ENCODE results near the gene CTNNA2. TPM values are rescaled to one million over a fixed set of nuclear protein-coding genes. Genes with fewer than 3 reads are reported as not detected.

The CTNNA2 gene
- total RNA-seq, 2 donors from 2014 or later, result 0.17 to 0.88 TPM

GRCh38 chr2:80338794-80339193, 825.9 kb downstream of the CTNNA2 start:
- H3K9ac ChIP-seq (ENCODE audit: low read depth in 2 of 2, low read length in 2 of 2), result no peak overlapping the region
- no peaks in the 10 kb centered on the region for H3K4me1 ChIP-seq
- intact Hi-C loops (cut with DNase I), result no loop called here
- H3K36me3 ChIP-seq, result no peaks in the 10 kb centered on the region
- TF ChIP-seq, protein P1, sequence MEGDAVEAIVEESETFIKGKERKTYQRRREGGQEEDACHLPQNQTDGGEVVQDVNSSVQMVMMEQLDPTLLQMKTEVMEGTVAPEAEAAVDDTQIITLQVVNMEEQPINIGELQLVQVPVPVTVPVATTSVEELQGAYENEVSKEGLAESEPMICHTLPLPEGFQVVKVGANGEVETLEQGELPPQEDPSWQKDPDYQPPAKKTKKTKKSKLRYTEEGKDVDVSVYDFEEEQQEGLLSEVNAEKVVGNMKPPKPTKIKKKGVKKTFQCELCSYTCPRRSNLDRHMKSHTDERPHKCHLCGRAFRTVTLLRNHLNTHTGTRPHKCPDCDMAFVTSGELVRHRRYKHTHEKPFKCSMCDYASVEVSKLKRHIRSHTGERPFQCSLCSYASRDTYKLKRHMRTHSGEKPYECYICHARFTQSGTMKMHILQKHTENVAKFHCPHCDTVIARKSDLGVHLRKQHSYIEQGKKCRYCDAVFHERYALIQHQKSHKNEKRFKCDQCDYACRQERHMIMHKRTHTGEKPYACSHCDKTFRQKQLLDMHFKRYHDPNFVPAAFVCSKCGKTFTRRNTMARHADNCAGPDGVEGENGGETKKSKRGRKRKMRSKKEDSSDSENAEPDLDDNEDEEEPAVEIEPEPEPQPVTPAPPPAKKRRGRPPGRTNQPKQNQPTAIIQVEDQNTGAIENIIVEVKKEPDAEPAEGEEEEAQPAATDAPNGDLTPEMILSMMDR (IDR thresholded peaks at IDR 0.05), result no peak
- H3K27ac ChIP-seq, result no peak overlapping the region
- DNase-seq, result no peak
- no peak overlapping the region for H3K4me3 ChIP-seq
- H3K27me3 ChIP-seq, result no peaks in the 10 kb centered on the region
- no peaks in the 10 kb centered on the region for H3K9me3 ChIP-seq

DNA sequence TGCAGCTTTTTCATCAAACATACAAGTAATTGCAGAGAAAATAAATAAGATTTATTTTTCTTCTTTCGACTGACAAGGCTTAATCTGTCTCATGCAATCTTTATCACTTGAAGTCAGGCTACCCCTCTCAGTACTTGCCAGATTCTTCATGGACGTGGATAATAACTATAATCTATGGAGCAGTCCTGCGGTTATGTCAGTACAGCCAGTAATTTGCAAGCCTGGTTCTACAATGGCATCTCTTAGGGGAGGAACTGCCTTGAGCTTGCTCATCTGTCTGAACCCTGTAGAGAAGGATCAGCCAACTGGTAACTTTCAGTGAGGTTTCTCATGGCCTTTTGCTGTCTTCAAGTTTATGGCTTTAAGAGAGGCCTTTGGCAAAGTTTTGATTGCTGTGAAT, 827.2 kb downstream of the CTNNA2 start:
- Histone ChIP-seq H3K9ac (ENCODE audit: low read depth in 2 of 2, low read length in 2 of 2) (no peak overlapping the region), H3K36me3 (no peaks in the 10 kb centered on the region), H3K27me3 (no peaks in the 10 kb centered on the region), H3K27ac (no peak overlapping the region), H3K4me3 (no peak overlapping the region), H3K4me1 (no peaks in the 10 kb centered on the region), H3K9me3 (no peaks in the 10 kb centered on the region)
- intact Hi-C loops (cut with DNase I), result no loop called here
- no peak for DNase-seq
- TF ChIP-seq, protein P1 (IDR thresholded peaks at IDR 0.05), result no peak

GRCh38 chr2:80348078-80348477, 835.2 kb downstream of the CTNNA2 start:
- Histone ChIP-seq H3K27ac (no peak overlapping the region), H3K36me3 (no peaks in the 10 kb centered on the region), H3K4me3 (no peak overlapping the region), H3K9me3 (no peaks in the 10 kb centered on the region), H3K27me3 (no peaks in the 10 kb centered on the region), H3K4me1 (no peaks in the 10 kb centered on the region), H3K9ac (ENCODE audit: low read depth in 2 of 2, low read length in 2 of 2) (no peak overlapping the region)
- no peak for DNase-seq
- intact Hi-C loops (cut with DNase I), result no loop called here
- TF ChIP-seq, protein P1 (IDR thresholded peaks at IDR 0.05), result no peak

GRCh38 chr2:80348953-80349352, 836.1 kb downstream of the CTNNA2 start:
- no peak for DNase-seq
- TF ChIP-seq, protein P1 (IDR thresholded peaks at IDR 0.05), result no peak
- no peak overlapping the region for H3K27ac ChIP-seq

GRCh38 chr2:80351231-80351630, 838.4 kb downstream of the CTNNA2 start:
- TF ChIP-seq, protein P1 (IDR thresholded peaks at IDR 0.05), result no peak
- Histone ChIP-seq H3K4me1 (no peaks in the 10 kb centered on the region), H3K4me3 (no peak overlapping the region), H3K9me3 (no peaks in the 10 kb centered on the region), H3K27me3 (no peaks in the 10 kb centered on the region), H3K9ac (ENCODE audit: low read depth in 2 of 2, low read length in 2 of 2) (no peak overlapping the region), H3K27ac (no peak overlapping the region), H3K36me3 (no peaks in the 10 kb centered on the region)
- DNase-seq, result no peak
- intact Hi-C loops (cut with DNase I), result no loop called here

More at GRCh38 chr2:80348953-80349352, 836.1 kb downstream of the CTNNA2 start:
- Histone ChIP-seq H3K4me1 (no peaks in the 10 kb centered on the region), H3K27me3 (no peaks in the 10 kb centered on the region), H3K36me3 (no peaks in the 10 kb centered on the region), H3K4me3 (no peak overlapping the region), H3K9me3 (no peaks in the 10 kb centered on the region), H3K9ac (ENCODE audit: low read depth in 2 of 2, low read length in 2 of 2) (no peak overlapping the region)
- intact Hi-C loops (cut with DNase I), result no loop called here

GRCh38 chr2:80354858-80355257, 842.0 kb downstream of the CTNNA2 start:
- intact Hi-C loops (cut with DNase I), result no loop called here

More at GRCh38 chr2:80354858-80355257, 842.0 kb downstream of the CTNNA2 start:
- H3K9me3 ChIP-seq, result no peaks in the 10 kb centered on the region
- H3K9ac ChIP-seq (ENCODE audit: low read depth in 2 of 2, low read length in 2 of 2), result no peak overlapping the region
- TF ChIP-seq, protein P1 (IDR thresholded peaks at IDR 0.05), result no peak
- H3K36me3 ChIP-seq, result no peaks in the 10 kb centered on the region
- H3K27me3 ChIP-seq, result no peaks in the 10 kb centered on the region
- no peak for DNase-seq
- no peak overlapping the region for H3K27ac ChIP-seq
- no peak overlapping the region for H3K4me3 ChIP-seq
- H3K4me1 ChIP-seq, result no peaks in the 10 kb centered on the region

Data from colonic mucosa (tissue), 4 donors.